HEK293 (cell line): ENCODE results near the gene SEC22C.

Source experiments
- KLF16 ChIP-seq: fragments of 450-650 bp; formaldehyde crosslinking; IDR thresholded peaks from 2 replicates; pipeline ENCODE4 v1.5.1; 2017; ENCODE audit warnings: missing biosample characterization, missing genetic modification characterization
- ZBTB21 ChIP-seq: fragments of 450-650 bp; formaldehyde crosslinking; IDR thresholded peaks from 2 replicates; pipeline ENCODE4 v1.5.1; 2017; ENCODE audit warnings: missing biosample characterization, missing genetic modification characterization
- ZFP3 ChIP-seq: fragments of 450-650 bp; formaldehyde crosslinking; IDR thresholded peaks from 2 replicates; pipeline ENCODE4 v1.5.1; 2016; ENCODE audit warnings: low read depth, missing biosample characterization, missing genetic modification characterization
- ZNF10 ChIP-seq: fragments of 450-650 bp; formaldehyde crosslinking; IDR thresholded peaks from 2 replicates; pipeline ENCODE4 v1.5.1; 2017; ENCODE audit warnings: missing biosample characterization, missing genetic modification characterization
- ZNF138 ChIP-seq: fragments of 450-650 bp; formaldehyde crosslinking; IDR thresholded peaks from 2 replicates; pipeline ENCODE4 v1.5.1; 2016; ENCODE audit warnings: missing biosample characterization, missing genetic modification characterization, borderline replicate concordance
- ZNF184 ChIP-seq: fragments of 450-650 bp; IDR thresholded peaks from 2 replicates; pipeline ENCODE4 v1.5.1; 2018; ENCODE audit warnings: missing biosample characterization, mild to moderate bottlenecking, missing genetic modification characterization
- ZNF302 ChIP-seq: fragments of 450-650 bp; formaldehyde crosslinking; IDR thresholded peaks from 2 replicates; pipeline ENCODE4 v1.5.1; 2016; ENCODE audit warnings: missing biosample characterization, missing genetic modification characterization, low read depth
- ZNF366 ChIP-seq: fragments of 450-650 bp; formaldehyde crosslinking; conservative IDR thresholded peaks from 2 replicates; pipeline ENCODE4 v1.5.1; 2016; ENCODE audit warnings: missing biosample characterization, missing genetic modification characterization
- ZNF433 ChIP-seq: fragments of 450-650 bp; formaldehyde crosslinking; IDR thresholded peaks from 2 replicates; pipeline ENCODE4 v1.5.1; 2016; ENCODE audit warnings: missing biosample characterization, missing genetic modification characterization, low read depth
- TF ChIP-seq, protein P1 (sequence below): fragments of 450-650 bp; formaldehyde crosslinking; IDR thresholded peaks from 2 replicates; pipeline ENCODE4 v1.5.1; 2016; ENCODE audit warnings: missing biosample characterization, missing genetic modification characterization
- TF ChIP-seq, protein P2 (sequence below): fragments of 450-650 bp; formaldehyde crosslinking; IDR thresholded peaks from 2 replicates; pipeline ENCODE4 v1.5.1; 2016; ENCODE audit warnings: missing biosample characterization, missing genetic modification characterization
- TF ChIP-seq, protein P3 (sequence below): fragments of 450-650 bp; formaldehyde crosslinking; IDR thresholded peaks from 2 replicates; pipeline ENCODE4 v1.5.1; 2016; ENCODE audit warnings: missing biosample characterization, missing genetic modification characterization
- TF ChIP-seq, protein P4 (sequence below): fragments of 450-650 bp; formaldehyde crosslinking; IDR thresholded peaks from 2 replicates; pipeline ENCODE4 v1.5.1; 2017; ENCODE audit warnings: missing biosample characterization, missing genetic modification characterization

DNA sequence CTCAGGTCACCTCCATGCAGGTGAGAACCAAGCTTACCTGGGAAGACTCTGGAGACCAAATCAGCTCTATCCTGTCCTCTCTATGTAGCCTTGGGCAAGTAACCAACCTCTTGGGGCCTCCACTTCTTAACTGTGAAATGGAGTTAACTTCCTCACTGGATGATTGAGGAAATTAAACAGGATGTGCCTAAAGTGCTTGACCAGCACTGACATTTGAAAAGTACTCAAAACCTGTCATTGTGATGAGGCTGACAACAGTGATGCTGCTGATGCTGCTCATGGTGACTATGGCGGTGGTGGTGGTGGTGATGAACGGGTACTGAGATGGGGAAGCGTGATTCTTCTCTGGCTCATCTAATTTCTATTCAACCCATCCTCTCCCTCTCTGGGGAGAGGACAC, 57.0 kb downstream of the SEC22C start:
- TF ChIP-seq ZFP3 (tag by site-specific recombination) (no peak), ZNF138 (tag by site-specific recombination) (no peak), ZNF433 (tag by site-specific recombination) (no peak), ZNF366 (tag by site-specific recombination) (no peak), ZNF302 (tag by site-specific recombination) (no peak), KLF16 (tag by site-specific recombination) (no peak), ZBTB21 (tag by site-specific recombination) (no peak), ZNF184 (tag by site-specific recombination) (no peak), ZNF10 (tag by site-specific recombination) (no peak)
- TF ChIP-seq, protein P1, sequence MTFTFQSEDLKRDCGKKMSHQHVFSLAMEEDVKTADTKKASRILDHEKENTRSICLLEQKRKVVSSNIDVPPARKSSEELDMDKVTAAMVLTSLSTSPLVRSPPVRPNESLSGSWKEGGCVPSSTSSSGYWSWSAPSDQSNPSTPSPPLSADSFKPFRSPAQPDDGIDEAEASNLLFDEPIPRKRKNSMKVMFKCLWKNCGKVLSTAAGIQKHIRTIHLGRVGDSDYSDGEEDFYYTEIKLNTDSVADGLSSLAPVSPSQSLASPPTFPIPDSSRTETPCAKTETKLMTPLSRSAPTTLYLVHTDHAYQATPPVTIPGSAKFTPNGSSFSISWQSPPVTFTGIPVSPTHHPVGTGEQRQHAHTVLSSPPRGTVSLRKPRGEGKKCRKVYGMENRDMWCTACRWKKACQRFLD (tag by site-specific recombination): no peak
- TF ChIP-seq, protein P2, sequence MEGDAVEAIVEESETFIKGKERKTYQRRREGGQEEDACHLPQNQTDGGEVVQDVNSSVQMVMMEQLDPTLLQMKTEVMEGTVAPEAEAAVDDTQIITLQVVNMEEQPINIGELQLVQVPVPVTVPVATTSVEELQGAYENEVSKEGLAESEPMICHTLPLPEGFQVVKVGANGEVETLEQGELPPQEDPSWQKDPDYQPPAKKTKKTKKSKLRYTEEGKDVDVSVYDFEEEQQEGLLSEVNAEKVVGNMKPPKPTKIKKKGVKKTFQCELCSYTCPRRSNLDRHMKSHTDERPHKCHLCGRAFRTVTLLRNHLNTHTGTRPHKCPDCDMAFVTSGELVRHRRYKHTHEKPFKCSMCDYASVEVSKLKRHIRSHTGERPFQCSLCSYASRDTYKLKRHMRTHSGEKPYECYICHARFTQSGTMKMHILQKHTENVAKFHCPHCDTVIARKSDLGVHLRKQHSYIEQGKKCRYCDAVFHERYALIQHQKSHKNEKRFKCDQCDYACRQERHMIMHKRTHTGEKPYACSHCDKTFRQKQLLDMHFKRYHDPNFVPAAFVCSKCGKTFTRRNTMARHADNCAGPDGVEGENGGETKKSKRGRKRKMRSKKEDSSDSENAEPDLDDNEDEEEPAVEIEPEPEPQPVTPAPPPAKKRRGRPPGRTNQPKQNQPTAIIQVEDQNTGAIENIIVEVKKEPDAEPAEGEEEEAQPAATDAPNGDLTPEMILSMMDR: no peak
- TF ChIP-seq, protein P3, sequence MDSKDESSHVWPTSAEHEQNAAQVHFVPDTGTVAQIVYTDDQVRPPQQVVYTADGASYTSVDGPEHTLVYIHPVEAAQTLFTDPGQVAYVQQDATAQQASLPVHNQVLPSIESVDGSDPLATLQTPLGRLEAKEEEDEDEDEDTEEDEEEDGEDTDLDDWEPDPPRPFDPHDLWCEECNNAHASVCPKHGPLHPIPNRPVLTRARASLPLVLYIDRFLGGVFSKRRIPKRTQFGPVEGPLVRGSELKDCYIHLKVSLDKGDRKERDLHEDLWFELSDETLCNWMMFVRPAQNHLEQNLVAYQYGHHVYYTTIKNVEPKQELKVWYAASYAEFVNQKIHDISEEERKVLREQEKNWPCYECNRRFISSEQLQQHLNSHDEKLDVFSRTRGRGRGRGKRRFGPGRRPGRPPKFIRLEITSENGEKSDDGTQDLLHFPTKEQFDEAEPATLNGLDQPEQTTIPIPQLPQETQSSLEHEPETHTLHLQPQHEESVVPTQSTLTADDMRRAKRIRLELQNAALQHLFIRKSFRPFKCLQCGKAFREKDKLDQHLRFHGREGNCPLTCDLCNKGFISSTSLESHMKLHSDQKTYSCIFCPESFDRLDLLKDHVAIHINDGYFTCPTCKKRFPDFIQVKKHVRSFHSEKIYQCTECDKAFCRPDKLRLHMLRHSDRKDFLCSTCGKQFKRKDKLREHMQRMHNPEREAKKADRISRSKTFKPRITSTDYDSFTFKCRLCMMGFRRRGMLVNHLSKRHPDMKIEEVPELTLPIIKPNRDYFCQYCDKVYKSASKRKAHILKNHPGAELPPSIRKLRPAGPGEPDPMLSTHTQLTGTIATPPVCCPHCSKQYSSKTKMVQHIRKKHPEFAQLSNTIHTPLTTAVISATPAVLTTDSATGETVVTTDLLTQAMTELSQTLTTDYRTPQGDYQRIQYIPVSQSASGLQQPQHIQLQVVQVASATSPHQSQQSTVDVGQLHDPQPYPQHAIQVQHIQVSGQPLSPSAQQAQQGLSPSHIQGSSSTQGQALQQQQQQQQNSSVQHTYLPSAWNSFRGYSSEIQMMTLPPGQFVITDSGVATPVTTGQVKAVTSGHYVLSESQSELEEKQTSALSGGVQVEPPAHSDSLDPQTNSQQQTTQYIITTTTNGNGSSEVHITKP (tag by site-specific recombination): no peak
- TF ChIP-seq, protein P4, sequence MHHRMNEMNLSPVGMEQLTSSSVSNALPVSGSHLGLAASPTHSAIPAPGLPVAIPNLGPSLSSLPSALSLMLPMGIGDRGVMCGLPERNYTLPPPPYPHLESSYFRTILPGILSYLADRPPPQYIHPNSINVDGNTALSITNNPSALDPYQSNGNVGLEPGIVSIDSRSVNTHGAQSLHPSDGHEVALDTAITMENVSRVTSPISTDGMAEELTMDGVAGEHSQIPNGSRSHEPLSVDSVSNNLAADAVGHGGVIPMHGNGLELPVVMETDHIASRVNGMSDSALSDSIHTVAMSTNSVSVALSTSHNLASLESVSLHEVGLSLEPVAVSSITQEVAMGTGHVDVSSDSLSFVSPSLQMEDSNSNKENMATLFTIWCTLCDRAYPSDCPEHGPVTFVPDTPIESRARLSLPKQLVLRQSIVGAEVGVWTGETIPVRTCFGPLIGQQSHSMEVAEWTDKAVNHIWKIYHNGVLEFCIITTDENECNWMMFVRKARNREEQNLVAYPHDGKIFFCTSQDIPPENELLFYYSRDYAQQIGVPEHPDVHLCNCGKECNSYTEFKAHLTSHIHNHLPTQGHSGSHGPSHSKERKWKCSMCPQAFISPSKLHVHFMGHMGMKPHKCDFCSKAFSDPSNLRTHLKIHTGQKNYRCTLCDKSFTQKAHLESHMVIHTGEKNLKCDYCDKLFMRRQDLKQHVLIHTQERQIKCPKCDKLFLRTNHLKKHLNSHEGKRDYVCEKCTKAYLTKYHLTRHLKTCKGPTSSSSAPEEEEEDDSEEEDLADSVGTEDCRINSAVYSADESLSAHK (tag by site-specific recombination): no peak
